Thymus (tissue), 11 donors: ENCODE results near the gene BOC. TPM values are rescaled to one million over a fixed set of nuclear protein-coding genes. Genes with fewer than 3 reads are reported as not detected.

Source experiments
- DNase-seq, 9 donors: peaks; one replicate each; pipeline ENCODE4 v3.0.0-alpha.2; 2013; ENCODE audit warnings: low spot score in 9 of 9, low read depth in 6 of 9, missing footprints in 1 of 9
- H3K27ac ChIP-seq, 2 donors: one replicate each; pipeline ENCODE4 v1.5.1; 2013; ENCODE audit warnings: control low read depth in 1 of 2, low read depth in 1 of 2, low read length in 1 of 2, mild to moderate bottlenecking in 1 of 2, moderate library complexity in 1 of 2
- H3K27me3 ChIP-seq, 2 donors: one replicate each; pipeline ENCODE4 v1.5.1; 2013; ENCODE audit warnings: low read length in 1 of 2; ENCODE audit not compliant: control insufficient read depth in 2 of 2, insufficient read depth in 1 of 2
- H3K36me3 ChIP-seq, 2 donors: one replicate each; pipeline ENCODE4 v1.5.1; 2013; ENCODE audit warnings: low read length in 1 of 2, mild to moderate bottlenecking in 1 of 2, moderate library complexity in 1 of 2; ENCODE audit not compliant: control insufficient read depth in 2 of 2, insufficient read depth in 2 of 2
- H3K4me1 ChIP-seq, 2 donors: one replicate each; pipeline ENCODE4 v1.5.1; 2013; ENCODE audit warnings: low read length in 2 of 2; ENCODE audit not compliant: control insufficient read depth in 2 of 2, insufficient read depth in 2 of 2
- H3K4me3 ChIP-seq, 2 donors: one replicate each; pipeline ENCODE4 v1.5.1; 2013; ENCODE audit warnings: low read length in 2 of 2, control low read depth in 1 of 2, mild to moderate bottlenecking in 1 of 2
- H3K9me3 ChIP-seq, 2 donors: one replicate each; pipeline ENCODE4 v1.5.1; 2013; ENCODE audit warnings: low read length in 1 of 2, mild to moderate bottlenecking in 1 of 2; ENCODE audit not compliant: control insufficient read depth in 2 of 2, insufficient read depth in 1 of 2
- WGBS: extraction: QIAGEN DNeasy Blood & Tissue Kit; methylation state at CpG from one replicate; pipeline ENCODE4 v1.1.7; 2013; 5-methylcytosine and 5-hydroxymethylcytosine counted together
- polyA plus RNA-seq: library from polyadenylated mRNA; stranded (reverse); fragments of 200-250 nt; gene quantifications from one replicate; pipeline ENCODE4 v1.2.3, GENCODE V29; 2013
- total RNA-seq: library from RNA; stranded (reverse); fragments of 120-200 nt; gene quantifications from one replicate; pipeline ENCODE4 v1.2.4, GENCODE V29; 2013
- donor health status: healthy.

Gene BOC
- total and polyA plus RNA-seq, 2 donors, result 5.5 to 5.7 TPM

DNA sequence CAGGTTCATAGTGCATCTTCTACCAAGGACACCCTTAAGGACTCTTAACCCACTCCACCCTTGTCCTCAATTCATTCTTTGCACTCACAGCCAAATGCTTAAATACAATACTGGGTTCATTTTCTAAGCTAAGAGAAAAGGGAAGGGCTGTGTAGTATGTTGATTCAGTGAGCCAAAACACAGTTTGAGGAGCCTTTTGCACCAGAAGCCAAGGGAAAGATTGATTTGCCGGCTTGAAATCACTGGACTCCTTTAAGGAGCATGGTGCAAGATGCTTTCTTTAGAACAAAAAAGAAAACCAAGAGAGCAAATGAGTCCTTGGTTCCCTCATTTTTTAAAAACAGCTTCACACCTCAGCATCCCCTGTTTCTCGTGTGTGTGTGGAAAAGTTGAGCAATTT, 47.8 kb downstream of the BOC start:
- peaks cover 0 to 8% of the 10 kb centered on the region in 2 donors for H3K4me1 ChIP-seq
- no peak overlapping the region for H3K27ac ChIP-seq
- no peak for DNase-seq
- H3K27me3 ChIP-seq, result no peaks in the 10 kb centered on the region
- no peaks in the 10 kb centered on the region for H3K9me3 ChIP-seq
- WGBS, result 96% methylated on average over 2 of the region's 2 CpGs
- no peak overlapping the region for H3K4me3 ChIP-seq
- no peaks in the 10 kb centered on the region for H3K36me3 ChIP-seq

DNA sequence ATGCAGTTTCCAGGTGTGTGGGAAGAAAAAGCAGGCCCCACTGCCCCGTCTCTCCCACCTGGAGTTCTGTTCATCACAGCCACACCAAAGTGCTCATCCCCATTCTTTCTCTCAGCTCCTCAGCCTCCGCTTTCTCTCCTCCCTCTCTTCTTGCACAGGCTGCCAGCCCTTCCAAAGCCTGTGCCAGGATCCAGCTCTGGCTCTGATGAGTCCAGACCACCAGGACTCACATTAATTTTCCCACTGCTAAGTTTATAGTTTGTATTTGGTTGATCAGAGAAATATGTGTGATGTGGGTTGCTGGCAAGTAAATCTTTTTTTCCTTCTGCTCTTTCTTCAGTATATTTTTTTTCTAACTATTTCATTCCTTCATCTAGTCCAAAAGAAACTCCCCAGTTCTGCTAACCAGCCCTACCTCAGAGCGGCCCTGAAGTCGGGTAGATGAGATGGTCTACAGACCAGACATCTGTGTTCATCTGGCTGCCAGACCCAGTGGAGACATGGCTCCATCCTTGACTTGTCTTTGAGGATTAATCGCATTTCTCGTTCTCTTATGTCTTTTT, 49.8 kb downstream of the BOC start:
- 92% methylated on average over 6 of the region's 6 CpGs for WGBS
- no peak for DNase-seq
- Histone ChIP-seq H3K4me3 (no peak overlapping the region), H3K4me1 (peaks cover 0 to 5% of the 10 kb centered on the region in 2 donors), H3K27me3 (no peaks in the 10 kb centered on the region), H3K9me3 (no peaks in the 10 kb centered on the region), H3K27ac (no peak overlapping the region), H3K36me3 (no peaks in the 10 kb centered on the region)

DNA sequence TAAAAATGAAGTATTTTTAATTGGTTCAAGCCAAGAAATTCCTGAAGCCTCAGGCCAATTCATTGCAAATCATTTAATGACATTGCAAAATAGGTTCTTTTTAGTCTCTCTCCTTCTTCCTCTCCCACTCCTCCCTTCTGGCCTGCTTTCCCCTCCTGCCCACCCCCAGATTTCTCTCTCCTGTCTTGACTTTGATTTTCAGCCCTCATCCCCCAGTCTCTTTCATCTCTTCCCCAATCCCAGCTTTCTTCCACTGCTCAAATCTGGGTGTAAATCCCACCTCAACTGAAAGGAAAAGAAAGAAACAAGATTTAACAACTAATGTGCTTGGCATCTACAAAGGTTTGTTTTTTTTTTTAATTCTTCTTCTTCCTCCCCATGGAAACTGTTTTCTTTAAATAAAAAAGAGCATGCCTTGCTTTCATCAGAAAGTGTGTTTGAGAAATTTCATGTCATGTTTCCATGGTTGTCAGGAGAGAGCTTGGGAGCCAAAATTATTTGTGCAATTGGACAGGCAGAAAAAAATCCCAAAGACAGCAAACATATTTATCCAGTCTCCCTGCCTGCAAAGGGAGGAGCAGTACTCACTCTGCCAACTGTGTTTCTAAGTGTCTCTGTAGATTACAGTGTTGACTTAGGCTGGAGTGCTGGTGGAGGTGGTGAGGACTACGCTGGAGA, 50.4 kb downstream of the BOC start:
- peak overlapping the region; percentile 30 to 55 for H3K27ac ChIP-seq
- DNase-seq, result no peak
- H3K36me3 ChIP-seq, result no peaks in the 10 kb centered on the region
- H3K27me3 ChIP-seq, result no peaks in the 10 kb centered on the region
- H3K4me3 ChIP-seq, result no peak overlapping the region
- H3K9me3 ChIP-seq, result no peaks in the 10 kb centered on the region
- 92% methylated on average over 1 of the region's 1 CpG for WGBS
- peaks cover 0 to 5% of the 10 kb centered on the region in 2 donors for H3K4me1 ChIP-seq

DNA sequence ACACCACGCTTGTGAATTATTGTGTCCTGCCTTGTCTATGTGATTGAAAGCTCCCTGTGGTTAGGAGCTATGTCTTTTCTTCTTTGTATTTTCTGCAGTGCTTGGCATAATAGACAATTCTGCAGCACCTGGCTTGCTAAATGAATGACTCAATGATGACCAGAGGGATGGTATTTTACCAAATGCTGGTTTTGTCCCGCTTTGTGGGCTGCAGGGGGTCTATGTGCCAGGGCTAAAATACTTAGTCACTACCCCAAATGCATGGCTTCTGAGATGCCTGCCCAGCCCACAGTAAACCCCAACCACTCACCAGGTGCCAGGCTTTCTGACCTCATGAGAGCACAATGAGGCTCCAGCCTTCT, 50.9 kb downstream of the BOC start:
- no peaks in the 10 kb centered on the region for H3K27me3 ChIP-seq
- peaks cover 0 to 7% of the 10 kb centered on the region in 2 donors for H3K4me1 ChIP-seq
- H3K4me3 ChIP-seq, result no peak overlapping the region
- WGBS, result 93% methylated on average over 2 of the region's 2 CpGs
- H3K27ac ChIP-seq, result no peak overlapping the region
- H3K9me3 ChIP-seq, result no peaks in the 10 kb centered on the region
- no peaks in the 10 kb centered on the region for H3K36me3 ChIP-seq
- DNase-seq, result no peak

DNA sequence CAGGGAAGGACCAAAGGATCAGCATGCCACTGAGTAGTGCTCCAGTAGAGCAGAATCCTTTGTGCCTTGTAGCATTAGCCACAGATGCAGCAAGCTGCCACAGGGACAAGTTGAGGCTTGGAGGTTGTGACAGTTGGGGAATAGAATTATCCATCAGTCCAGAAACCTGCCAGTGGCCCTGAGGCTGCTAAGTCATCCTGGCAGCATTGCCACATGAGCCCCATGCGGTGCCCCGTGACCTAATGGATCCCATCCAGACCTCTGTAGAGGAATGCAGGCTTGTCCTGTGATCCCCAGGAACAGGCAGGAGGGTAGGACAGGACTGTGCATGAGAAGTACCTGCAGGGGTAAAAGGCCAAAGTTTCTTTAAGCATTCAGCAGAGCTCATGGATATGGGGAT, 51.7 kb downstream of the BOC start:
- Histone ChIP-seq H3K4me3 (no peak overlapping the region), H3K4me1 (peaks cover 0 to 10% of the 10 kb centered on the region in 2 donors), H3K9me3 (no peaks in the 10 kb centered on the region), H3K27ac (peak overlapping the region in 1 of 2 donors; percentile 32), H3K27me3 (no peaks in the 10 kb centered on the region), H3K36me3 (no peaks in the 10 kb centered on the region)
- WGBS, result 96% methylated on average over 2 of the region's 2 CpGs
- DNase-seq, result no peak

DNA sequence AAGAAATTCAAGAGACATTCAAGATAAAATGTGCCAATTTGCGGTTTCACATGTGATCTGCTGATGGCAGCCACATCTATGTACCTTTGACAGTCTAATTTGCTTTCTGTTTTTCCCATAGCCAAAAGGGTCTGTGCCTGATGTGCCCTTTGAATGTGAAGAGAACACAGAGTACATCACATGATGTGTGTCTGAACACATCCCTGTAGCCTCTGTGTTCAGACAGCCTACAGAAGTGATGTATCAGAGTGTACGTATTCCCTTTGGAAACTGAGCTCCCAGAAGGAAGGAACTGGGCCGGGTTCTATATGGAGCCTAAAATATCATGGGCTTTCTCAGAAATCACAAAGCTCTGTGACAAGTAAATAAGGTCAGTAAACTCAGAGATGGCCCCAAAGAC, 52.4 kb downstream of the BOC start:
- H3K4me1 ChIP-seq, result peaks cover 0 to 10% of the 10 kb centered on the region in 2 donors
- no peaks in the 10 kb centered on the region for H3K36me3 ChIP-seq
- H3K27me3 ChIP-seq, result no peaks in the 10 kb centered on the region
- no peaks in the 10 kb centered on the region for H3K9me3 ChIP-seq
- WGBS, result 95% methylated on average over 3 of the region's 3 CpGs
- H3K27ac ChIP-seq, result peak overlapping the region in 1 of 2 donors; percentile 27
- no peak overlapping the region for H3K4me3 ChIP-seq
- DNase-seq, result no peak

DNA sequence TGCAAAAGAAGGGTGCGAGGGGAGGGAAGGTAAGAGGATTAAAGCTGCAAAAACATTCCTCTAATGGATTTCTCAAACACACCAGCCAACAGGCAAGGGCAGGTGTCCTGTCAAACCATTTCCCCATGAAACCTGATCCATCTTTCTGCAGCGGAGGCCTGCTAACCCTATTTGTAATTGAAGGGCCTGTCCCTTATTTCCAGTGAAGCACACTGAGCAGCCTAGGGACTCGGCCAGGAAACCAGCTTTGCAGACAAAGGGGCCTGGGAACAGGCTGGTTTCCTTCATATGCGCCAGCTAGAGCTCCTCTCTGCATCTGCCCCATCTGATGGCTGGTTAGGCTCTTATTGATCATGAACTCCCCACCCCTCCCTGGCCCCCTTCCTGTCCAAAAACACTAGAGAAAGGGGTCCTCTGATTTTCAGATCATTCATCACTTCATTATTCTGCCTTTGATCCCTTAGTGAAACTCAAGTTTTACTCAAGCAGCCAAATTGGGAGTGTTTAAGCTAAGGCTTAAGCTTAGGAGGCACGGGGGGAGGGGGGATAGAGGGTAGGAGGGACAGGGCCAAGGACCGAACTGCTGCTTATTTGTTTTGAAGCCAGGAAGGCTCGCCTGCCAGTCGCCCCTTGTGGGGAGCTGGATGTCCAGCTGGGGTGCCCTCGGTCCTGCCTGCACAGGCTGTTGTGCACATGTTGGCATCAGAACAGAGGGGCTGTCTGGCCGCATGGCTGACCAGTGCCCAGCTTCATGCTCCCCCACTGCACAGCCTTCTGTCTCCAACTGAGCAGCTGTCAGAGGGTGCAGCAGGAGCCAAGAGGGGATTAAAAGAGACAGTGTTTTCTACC, 53.1 kb downstream of the BOC start:
- Histone ChIP-seq H3K9me3 (no peaks in the 10 kb centered on the region), H3K4me1 (peaks cover 0 to 10% of the 10 kb centered on the region in 2 donors), H3K4me3 (no peak overlapping the region), H3K27me3 (no peaks in the 10 kb centered on the region), H3K27ac (peak overlapping the region in 1 of 2 donors; percentile 44), H3K36me3 (no peaks in the 10 kb centered on the region)
- whole genome bisulfite sequencing, result 95% methylated on average over 10 of the region's 10 CpGs
- DNase-seq, result peak in 1 of 9 donors; percentile 21

DNA sequence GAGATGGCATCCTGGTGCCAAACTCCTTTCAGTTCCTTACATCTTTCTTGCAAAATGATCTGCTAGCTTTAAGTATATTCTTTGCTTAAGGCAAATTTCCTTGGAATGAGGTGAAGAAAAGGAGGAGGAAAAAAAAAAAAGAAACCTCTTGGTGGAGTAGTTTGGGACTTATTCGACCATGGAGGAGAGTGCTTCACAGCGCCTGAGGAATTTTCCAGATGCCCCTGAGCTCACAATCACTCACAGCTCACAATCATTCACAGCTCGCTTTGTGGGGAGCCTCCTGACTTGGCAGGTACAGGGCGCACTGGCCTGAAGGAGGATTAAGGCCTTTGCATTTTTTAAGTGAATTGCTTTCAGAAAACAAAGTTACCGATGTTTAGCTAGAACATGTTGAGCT, 53.9 kb downstream of the BOC start:
- no peaks in the 10 kb centered on the region for H3K36me3 ChIP-seq
- H3K4me3 ChIP-seq, result no peak overlapping the region
- H3K27ac ChIP-seq, result peak overlapping the region; percentile 20 to 44
- WGBS, result 95% methylated on average over 5 of the region's 5 CpGs
- no peaks in the 10 kb centered on the region for H3K9me3 ChIP-seq
- H3K27me3 ChIP-seq, result no peaks in the 10 kb centered on the region
- DNase-seq, result no peak
- peaks cover 0 to 10% of the 10 kb centered on the region in 2 donors for H3K4me1 ChIP-seq

DNA sequence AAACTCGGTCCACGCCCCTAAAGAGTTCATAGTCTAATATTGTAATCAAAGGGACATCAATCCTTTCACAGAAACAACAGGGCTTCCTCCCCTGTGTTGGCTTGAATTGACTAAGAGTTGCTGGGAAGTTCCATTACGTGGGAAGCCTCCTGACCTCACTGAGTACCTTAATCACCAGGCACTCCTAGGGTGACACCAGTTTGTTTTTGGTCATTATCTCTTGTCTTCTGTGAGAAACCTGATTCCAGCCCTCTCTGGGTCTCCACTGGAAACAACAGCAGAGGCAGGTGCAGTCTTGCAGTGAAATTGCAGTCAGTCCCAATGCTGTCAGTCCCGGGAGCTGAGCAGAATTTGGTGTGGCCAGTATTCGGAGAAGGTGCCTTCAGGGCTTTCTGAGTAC, 55.4 kb downstream of the BOC start:
- Histone ChIP-seq H3K9me3 (no peaks in the 10 kb centered on the region), H3K27ac (no peak overlapping the region)
- WGBS, result 95% methylated on average over 5 of the region's 5 CpGs

More for the DNA sequence above, 55.4 kb downstream of the BOC start:
- no peaks in the 10 kb centered on the region for H3K27me3 ChIP-seq
- H3K4me1 ChIP-seq, result peaks cover 0 to 10% of the 10 kb centered on the region in 2 donors
- H3K36me3 ChIP-seq, result no peaks in the 10 kb centered on the region
- no peak overlapping the region for H3K4me3 ChIP-seq
- no peak for DNase-seq
